GM21447 (cell line): ENCODE results near the gene DNTT.

ENCODE experiments used
- ATAC-seq: cut with Tn5 transposase; IDR thresholded peaks from one replicate; pipeline ENCODE4 v1.9.1; 2021; ENCODE audit not compliant: unreplicated experiment

The DNTT gene

DNA sequence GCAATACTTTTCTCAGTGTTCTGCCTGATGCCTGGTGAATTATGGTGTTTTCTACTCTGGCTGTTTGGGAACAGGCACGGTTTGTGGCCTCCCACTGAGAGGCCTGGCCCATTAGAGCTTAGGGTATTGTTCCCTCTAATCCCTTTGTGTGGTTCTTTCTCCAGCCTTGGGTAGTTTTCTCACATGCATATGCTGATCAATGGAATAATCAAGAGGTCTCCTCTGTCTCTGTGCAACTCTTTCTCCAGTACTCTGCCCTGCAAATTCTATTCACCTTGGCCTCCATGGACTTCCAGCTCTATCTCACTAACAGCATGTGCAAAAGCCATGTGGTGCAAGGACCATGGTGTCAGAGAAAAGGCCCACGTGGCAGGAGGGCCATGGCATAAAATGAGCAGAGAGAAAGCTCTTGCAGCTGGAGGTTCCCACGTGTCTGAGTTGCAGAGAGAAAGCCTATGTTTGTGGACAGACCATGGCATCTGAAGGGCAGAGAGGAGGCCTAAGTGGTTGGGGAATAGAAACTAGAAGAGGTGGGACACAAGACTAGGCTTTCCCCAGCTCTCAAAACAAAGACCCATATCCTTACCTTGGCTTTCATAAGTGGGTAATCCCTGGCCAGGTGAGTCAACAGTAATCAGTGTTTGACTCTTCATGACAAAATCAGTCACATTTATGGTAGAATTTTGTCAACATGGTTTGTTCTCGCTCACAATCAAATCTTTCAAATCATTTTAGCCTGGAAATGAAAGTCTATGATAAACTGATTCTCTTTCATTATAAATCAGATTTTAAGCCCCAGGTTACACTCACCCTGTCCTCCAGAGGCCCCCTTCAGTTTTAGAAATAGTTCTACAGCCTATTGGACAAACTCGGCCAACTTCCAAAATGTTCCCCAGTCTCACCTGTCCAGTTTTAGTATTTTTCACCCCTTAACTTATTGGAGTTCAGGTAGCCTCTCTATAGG is 37.3 kb downstream of the DNTT start:
- ATAC-seq: no peak

DNA sequence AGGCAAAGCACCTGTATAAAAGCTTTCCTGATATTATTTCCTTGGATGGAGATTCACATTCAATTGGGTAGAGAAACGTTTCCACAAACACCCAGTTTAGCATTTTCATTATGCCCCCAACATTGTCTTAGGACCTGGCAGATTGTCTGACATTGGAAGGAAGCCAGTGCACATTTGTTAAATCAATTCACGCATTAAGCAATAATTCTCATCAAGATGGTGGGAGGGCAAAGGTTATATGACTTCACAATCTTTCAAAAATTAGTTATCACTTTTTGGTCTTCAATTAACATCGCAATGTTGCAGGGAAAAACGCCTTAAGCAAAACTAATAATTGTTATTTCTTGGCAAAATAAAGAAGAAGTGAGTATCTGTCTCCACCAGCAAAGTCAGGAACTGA is 38.2 kb downstream of the DNTT start:
- no peak for ATAC-seq

DNA sequence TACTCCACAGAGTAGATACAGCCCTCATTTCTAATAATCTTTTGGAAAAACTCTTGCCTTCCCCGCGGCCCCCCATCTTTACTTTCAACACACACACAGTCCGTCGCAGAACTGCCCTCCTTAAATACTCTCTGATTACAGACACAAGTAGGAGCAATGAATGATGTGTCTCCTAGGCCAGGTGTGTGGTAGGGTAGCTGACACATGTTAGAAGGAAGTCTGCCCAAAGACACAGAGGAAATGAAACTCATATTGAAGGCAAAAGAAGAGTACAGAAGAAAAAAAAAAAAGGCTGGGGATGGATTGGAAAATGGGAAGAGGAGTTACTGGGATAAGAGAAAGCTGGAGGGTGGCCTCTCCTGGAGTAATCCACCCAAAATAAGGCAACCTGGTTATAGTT is 39.9 kb downstream of the DNTT start:
- ATAC-seq: no peak

DNA sequence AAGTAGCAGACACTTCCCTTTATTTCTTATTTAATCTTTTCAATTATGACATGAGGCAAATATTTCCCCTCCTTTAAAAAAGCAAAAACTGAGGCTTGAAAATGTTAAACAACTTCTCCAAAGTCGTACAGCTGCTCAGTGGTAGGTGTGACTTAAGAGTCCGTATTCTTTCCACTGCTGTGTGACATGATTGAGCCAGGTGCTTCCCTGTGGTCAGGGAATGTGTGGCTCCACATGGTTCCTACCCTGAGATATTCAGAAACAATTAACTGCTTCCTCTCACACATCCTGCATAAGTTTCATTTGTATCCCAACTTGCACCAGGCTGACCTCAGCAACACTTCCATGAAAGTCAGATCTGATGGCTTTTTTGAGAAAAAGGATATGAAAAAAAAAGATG is 41.0 kb downstream of the DNTT start:
- no peak for ATAC-seq

DNA sequence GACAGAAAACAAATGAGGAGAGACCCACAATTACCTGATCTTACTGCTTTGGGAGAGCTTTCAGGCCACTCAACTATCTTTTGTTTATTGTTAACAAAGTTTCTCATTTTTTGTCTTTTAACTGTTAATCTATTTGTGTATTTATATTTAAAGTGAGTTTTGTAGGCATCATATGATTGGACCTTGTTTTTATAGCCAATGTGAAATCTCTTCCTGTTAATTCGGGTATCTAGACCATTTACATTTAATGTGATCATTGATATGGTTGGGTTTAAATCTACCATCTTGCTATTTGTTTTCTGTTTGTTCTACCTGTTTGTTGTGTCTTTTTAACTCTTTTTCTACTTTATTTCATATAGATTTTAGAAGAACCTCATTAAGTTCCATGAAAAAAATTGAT is 42.1 kb downstream of the DNTT start:
- ATAC-seq: no peak

DNA sequence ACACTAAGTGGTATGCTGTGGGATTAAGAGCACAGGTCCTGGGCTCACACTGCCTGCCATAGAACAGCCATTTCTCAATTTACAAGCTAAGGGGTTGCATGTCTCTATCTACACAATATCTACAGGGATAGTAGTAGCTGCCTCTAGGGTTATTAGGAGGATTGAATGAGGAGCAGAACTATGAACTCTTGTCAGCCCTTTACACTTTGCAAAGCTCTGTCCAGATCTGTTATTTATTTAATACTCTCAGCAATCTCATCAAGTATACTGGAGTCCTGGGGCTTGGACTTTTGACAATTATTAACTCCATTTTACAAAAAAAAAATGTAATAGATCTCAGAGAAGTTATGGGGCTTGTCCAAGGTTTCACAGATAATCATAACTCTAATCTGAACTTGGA is 47.8 kb downstream of the DNTT start:
- no peak for ATAC-seq

DNA sequence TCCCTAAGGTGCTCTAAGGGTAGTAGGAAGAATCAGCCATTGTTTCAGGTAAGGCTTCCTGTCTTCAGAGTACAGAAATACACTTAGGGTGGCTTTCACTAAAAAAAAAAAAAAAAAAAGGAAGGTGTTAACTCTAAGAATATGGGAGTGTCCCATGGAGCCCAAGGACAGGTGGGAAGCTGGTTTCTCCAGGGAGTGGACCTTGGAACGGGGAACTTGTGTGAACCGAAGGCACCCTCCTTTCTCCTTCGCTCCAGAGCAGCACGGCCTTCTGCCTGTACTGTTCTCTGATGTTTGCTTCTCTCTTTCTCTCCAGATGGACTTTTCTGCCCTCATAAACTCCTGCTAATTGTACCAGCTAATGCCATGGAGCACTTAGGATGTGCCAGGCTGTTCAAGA is 48.3 kb downstream of the DNTT start:
- no peak for ATAC-seq

DNA sequence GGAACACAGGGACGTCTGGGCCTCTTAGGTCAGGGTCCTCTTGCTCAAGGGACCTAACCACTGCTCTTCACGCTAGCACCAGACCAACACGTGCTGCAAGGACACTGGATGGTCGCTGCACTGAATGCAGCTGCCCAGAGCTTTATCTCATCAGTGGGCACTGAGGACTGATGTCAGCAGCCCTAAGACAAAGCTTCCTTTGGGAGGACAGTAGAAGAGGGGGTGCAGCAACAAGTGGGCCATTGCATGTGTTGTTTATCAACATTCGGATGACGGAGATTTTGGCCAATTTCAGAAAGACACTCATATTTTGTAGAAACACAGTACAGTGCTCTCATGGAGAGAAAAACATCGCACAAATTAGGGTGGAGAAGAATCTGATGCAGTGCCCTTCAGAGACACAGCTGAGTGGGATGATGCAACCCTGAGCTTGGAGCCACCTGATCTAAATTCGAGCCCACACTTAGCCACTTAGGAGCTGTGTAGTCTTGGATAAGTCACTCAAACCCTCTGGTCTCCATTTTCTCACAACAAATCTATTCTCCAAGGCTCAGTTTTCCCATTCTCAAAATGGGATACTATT is 52.9 kb downstream of the DNTT start:
- ATAC-seq: no peak

DNA sequence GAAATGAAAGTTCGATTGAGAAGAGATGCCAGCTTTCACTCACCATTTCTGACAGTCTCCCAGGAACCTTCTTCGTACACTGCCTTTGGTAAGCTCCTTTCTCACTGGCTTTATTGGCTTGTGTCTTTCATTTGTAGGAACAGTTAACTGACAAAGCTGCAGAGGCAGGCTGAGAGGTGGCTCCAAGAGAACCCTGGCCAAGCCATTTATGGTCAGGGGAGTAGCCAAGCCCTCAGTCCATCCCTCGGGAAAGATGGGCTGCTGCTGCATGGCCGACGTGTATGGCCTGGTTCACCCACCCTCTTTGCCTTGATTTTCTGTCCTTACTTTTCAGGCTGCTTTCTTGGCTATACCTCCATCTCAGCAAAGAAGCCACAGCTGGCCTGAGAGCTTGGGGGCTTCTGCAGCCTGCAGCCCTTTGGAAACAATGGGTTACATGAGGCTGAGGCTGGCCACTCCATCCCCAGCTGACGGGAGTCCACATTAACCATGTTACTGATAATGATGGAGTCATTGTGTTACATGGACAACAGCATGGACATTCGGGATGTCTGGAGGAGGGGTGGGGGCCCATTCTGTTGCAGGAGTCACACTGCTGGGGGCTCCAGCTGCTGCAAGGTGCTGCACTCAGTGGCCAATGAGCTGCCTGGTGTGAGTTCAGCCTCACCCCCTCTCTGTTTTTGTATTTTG is 54.8 kb downstream of the DNTT start, which contains the start of gene OPALIN:
Gene OPALIN, minus strand, starts transcription at position 152 of the 690 bp plus-strand sequence. Its CDS starts 106 bp downstream, at position 46.
- no peak for ATAC-seq

DNA sequence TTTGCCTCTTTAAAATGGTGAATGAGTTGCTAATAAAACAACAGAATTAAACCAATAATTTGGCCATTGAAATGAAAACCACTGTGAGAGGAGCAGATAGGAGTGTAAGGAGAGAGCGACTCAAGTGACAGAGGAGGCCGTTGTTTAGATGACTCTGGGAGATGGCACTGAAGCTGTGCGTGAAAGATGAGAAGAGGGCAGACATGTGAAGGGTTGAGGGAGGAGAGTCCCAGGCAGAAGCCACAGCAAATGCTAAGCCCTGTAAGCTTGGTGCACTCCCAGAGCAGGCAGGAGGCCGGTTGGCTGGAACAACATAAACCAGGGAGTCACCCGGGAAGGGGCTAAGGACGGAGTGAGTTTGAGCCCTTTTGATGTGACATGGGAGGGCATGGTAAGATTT is 55.4 kb downstream of the DNTT start:
- ATAC-seq: no peak

DNA sequence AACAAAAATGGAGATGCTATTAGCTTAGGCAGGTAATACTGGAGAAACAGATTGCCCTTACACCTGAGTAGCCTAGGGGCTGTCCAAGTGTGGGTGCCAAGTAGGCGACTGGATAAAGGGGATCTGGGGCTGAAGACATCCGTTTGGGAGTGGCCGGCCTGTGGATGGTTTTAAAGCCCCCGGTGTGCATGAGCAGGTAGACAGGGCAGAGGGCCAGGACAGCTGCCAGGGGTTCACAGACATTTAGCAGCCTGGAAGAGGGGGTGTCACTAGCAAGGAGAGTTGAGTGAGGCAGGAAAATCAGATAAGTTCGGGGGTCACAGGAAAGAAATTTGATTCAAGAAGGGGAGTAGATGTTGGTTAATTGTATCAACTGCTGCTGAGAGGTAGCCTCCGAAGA is 56.1 kb downstream of the DNTT start:
- no peak for ATAC-seq

DNA sequence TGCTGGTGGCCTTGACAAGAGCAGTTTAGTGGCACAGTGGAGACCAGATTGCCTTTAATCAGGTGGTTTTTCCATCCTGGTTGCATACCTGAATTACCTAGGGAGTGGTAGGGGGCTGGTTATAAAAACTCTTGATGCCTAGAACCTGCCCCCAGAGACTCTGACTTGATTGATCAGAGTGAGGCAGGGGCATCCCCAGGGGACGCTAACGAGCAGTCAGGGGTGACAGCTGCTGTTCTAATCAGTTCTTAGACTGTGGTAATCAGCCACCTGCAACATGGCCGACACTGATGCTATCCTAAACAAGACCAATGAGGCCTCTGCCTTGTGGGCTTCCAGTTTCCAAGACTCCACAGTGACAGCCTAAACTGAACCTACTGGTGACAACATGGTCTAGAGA is 56.5 kb downstream of the DNTT start:
- ATAC-seq: no peak

DNA sequence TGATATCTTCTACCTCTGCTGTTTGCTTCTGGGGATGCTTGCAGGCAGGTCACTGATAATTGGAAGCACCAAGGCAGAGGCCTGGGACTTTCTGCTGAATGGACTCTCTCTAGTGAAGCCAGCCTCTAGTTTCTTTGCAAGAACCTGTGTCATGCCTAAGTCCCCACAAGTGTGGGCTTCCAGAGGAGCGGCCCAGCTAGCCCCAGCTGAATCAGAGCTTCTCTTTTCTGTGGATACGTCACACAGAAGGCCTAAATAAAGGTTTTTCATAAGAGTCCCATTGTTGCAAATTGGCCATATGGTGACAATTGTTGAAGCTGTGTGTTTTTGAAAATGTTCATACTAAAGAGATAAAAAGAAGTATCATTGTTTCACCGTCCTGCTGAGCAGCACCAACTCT is 61.3 kb downstream of the DNTT start:
- ATAC-seq: no peak

DNA sequence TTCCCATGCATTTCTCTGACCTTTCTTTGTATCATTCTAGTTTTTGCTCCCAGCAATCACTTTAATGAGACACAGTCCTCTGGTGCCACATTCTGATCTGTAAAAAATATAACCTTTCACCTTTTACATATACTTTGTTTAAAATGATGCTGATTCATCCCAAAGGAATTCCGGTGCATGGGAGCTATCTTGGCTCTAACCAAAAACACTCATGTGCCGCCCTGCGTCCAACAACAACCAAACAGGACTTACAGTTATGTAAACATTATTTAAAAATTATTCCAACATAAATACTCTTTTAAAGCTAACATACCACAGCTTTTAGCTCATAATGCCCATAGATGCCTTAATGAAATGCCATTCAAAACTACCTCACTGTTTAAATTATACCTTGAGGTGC is 62.3 kb downstream of the DNTT start:
- ATAC-seq: no peak

DNA sequence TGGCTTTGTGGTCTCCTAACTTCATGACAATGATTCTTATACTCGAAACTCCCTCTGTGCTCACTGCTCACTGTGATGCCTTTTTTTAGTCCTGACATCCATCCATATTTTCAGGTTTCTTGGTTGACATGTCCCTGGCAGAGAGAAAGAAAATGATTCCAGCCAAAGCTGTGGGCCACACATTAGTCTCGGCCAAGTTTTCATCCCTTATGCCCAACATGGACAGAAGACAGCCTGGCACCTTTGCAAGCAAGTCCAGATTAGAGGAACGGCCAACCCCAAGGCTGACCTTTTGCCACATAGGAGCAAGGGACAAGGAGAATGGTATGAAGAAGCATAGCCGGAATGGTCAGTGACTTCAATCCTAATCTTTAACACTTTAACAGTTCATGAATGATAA is 63.2 kb downstream of the DNTT start:
- no peak for ATAC-seq

DNA sequence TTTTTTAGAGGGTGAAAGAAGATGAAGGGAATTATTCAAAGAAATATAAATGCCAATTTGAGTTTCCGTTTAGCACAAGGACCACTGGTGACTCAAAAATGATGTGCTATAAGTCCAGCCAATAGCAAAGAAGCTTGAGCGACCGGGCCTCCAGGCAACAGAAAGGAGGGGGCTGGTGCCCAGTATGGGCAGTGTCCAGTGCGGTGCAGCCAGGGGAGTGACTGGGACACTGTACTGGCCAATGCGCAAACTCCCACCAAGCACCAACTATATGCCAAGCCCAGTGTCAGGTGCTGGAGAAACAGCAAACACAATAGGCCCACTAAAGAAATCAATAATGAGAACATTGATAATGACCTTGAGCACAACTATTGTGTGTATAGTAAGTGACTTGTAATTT is 64.7 kb downstream of the DNTT start:
- no peak for ATAC-seq

DNA sequence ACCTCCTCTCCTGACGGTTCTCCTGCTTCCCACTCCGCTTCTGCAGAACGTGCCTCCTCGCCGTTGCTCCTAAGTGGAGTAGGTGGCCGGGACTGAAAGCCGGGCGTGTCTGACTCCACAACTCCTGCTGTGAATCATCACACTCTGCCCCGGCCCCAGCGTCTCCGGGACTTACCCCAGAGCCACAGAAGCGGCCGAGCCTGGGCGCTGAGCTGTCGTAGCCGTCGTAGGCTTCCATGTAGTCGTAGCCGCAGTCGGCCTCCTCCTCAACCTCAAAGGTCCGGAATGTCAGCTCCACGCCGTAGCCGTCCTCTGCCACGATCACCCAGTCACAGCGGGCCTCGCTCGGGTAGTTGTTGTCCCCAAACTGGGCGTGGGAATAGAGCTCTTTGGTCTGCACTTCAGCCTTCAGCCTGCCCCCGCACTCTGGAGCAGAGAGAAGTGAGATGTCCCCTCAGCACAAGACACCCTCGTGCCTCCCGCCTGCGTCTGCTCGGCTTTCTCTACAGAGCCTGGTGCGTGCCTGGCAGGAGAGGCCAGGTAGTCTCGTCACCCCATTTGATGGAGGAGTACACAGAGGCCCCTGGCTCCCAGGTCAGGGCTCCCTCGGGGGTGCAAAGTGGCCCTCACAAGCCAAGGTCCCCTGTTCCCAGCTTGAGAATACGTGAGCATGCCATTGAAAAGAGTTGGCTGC is 65.8 kb downstream of the DNTT start:
- no peak for ATAC-seq

DNA sequence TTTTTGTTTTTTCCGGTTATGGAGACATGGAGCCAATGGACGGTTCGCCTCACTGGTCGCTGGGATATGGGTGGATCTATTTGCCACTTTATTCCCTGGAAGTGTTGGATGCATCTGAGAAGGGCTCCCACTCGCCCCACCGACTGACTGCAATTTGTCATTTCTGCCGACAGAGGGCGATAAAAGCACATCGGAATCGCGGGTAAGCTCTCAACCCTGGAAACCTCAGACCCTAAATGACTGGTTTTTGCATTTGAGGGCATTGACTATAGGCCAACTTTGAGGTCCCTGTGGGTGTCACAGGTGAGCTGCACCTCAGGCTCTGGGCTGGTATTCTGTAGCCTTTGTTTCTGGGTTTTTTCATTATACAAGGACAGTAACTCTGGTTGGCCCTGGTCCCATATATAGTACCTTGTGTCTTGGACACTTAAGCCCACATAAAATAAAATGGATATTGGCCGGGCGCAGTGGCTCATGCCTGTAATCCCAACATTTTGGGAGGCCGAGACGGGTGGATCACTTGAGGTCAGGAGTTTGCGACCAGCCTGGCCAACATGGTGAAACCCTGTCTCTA is 66.4 kb downstream of the DNTT start:
- no peak for ATAC-seq

DNA sequence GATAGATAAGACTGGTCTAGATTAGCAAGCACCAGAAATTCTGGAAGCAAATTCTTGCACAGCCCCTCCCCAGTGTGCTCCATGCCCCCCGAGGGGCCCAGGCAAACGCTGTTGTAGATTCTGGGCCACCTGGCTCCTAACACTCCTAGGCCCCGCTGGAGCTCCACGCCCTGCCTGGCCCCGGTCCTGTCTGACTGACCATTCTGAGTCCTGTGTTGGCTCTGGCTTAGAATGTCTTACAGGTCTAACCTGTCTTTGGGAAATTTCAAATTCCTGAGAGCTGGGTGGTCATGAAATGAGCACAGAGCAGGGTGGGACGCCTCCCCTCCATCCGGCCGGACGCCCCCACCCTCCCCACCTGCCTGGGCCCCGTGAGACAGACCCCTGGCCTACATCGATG is 67.1 kb downstream of the DNTT start:
- ATAC-seq: no peak

DNA sequence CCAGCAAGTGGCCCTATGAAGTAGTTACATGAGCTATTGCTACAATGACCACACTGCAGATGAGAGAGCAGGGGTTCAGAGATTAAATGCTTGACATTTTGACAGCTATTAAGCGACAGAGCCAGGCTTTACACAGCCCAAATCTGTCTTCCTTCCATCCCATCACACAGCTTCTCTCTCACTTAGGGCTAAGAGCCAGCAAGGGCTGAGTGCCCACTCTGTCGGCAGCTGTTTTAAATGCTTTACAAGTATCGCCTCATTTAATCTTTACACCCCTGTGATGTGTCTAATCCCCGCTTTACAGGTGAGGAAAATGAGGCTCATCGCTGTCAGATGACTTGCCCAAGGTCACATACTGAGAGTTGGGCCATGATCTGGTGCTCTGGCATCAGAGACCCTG is 69.8 kb downstream of the DNTT start:
- ATAC-seq: no peak

DNA sequence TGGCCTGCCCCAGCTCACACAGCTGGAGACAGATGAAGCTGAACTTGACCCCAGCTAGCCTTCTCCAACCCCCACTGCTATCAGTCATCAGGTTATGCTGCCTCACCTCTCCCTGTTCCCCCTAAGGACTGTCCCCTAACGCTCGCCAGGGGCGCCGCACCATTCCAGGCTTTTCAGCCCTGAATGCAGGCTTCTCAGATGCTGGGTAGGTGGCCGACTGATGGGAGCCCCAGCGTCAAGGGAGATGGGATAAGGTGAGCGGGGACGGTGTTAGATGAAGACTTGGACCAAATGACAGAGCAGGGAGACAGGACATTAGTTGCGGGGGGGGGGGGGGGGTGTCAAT is 70.4 kb downstream of the DNTT start:
- no peak for ATAC-seq
